ENCODE results near the gene CCDC138.

GRCh38 chr2:108829578-108830310 lies 43.2 kb downstream of the CCDC138 start:
- TF ChIP-seq POLR2A (IDR thresholded peaks at IDR 0.05; ENCODE audit: low read depth) (no peak), CTCF (IDR thresholded peaks at IDR 0.05) (no peak)
